ENCODE measurements around the gene TOGARAM2. TPM values are rescaled to one million over a fixed set of nuclear protein-coding genes. Genes with fewer than 3 reads are reported as not detected.
"Not testable (repeated sequence)": the region's sequence is repeated elsewhere in the genome, so short reads cannot be mapped to it uniquely, and the experiment has no call there.

TOGARAM2 gene
- total RNA-seq, 4 donors from 2014 or later, result 6.0 to 35.0 (median 19.5) TPM

DNA sequence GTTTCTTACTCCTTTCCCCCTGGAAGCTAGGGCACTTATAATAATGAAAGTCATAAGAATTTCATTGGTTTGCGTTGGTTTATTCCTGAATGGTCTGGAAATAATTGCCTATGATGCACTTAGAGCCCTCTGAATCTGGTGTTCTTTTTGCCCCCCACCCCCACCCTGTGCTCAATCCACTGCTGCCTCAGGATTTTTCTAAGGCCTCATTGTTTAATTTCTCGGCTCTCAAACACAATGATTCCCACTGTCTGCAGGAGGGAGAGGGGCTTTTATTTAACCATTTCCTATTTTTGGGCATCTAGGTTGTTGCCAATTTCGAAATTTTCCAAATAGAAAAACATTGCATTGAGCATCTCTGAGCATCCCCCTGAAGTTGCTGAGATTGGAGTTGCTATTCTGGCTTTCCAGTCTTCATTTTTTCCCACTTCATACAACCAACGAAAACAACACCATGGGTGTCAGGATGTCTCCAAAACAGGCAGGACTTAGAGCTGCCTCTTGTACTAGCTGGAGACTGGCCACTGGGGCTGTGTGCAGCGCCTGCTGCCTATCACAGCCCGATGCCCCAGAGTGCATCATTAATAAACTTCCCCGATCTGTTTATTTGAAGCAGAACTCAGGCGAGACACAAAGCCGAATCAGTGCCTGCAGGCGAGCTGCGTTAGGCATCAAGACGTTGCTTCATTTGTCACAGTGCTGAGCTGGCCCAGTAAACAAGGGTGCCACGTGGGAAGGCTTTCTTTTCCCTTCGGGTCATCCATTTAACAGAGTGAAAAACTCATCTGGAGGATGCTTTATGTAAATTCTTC lies 95.0 kb downstream of the TOGARAM2 start:
- DNase-seq (ENCODE audit: low spot score in 2 of 2), result no peak
- Histone ChIP-seq H3K4me1 (peaks cover 0 to 27% (median 6%) of the 10 kb centered on the region in 4 donors), H3K27ac (peak overlapping the region; percentile 62 to 89 (median 78)), H3K36me3 (peaks cover 0 to 16% (median 0%) of the 10 kb centered on the region in 3 donors), H3K9me3 (peaks cover 0 to 14% (median 0%) of the 10 kb centered on the region in 4 donors), H3K4me3 (peak overlapping the region in 1 of 4 donors; percentile 17), H3K27me3 (no peaks in the 10 kb centered on the region)
- peak in 1 of 2 donors; percentile 76 for TF ChIP-seq EP300 (IDR thresholded peaks at IDR 0.05)
- TF ChIP-seq POLR2A (IDR thresholded peaks at IDR 0.05), result no peak
- 36 to 40% methylated on average over 14 of the region's 14 CpGs for WGBS, 2 donors

DNA sequence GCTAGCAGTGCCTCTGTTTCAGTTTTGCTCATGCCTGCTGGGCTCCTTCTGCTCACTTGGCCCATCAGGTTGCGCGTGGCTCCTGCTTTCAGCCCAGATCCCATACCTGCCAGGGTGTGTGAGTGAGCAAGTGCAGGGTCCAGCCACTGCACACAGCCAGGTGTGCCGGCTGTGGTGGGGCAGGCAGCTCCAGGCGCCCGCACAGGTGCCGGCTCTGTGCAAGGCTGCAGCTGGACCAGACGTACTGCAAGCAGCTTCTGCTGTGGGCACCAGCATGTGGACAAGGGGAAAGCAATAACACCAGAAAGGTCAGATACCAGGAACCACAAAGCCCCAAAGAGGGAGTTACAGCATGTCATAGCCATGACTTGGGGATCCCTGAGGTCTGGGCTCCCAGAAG lies 98.8 kb downstream of the TOGARAM2 start:
- DNase-seq (ENCODE audit: low spot score in 2 of 2), result no peak
- TF ChIP-seq POLR2A (IDR thresholded peaks at IDR 0.05) (no peak), EP300 (IDR thresholded peaks at IDR 0.05) (no peak)
- TF ChIP-seq, protein P1, sequence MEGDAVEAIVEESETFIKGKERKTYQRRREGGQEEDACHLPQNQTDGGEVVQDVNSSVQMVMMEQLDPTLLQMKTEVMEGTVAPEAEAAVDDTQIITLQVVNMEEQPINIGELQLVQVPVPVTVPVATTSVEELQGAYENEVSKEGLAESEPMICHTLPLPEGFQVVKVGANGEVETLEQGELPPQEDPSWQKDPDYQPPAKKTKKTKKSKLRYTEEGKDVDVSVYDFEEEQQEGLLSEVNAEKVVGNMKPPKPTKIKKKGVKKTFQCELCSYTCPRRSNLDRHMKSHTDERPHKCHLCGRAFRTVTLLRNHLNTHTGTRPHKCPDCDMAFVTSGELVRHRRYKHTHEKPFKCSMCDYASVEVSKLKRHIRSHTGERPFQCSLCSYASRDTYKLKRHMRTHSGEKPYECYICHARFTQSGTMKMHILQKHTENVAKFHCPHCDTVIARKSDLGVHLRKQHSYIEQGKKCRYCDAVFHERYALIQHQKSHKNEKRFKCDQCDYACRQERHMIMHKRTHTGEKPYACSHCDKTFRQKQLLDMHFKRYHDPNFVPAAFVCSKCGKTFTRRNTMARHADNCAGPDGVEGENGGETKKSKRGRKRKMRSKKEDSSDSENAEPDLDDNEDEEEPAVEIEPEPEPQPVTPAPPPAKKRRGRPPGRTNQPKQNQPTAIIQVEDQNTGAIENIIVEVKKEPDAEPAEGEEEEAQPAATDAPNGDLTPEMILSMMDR (IDR thresholded peaks at IDR 0.05), result no peak
- Histone ChIP-seq H3K27ac (peak overlapping the region in 1 of 4 donors; percentile 19), H3K4me1 (peaks cover 0 to 19% (median 6%) of the 10 kb centered on the region in 4 donors), H3K4me3 (no peak overlapping the region), H3K9me3 (peaks cover 0 to 14% (median 0%) of the 10 kb centered on the region in 4 donors), H3K27me3 (no peaks in the 10 kb centered on the region), H3K36me3 (peaks cover 0 to 16% (median 0%) of the 10 kb centered on the region in 3 donors)
- WGBS, 2 donors, result 91 to 97% methylated on average over 7 of the region's 7 CpGs

DNA sequence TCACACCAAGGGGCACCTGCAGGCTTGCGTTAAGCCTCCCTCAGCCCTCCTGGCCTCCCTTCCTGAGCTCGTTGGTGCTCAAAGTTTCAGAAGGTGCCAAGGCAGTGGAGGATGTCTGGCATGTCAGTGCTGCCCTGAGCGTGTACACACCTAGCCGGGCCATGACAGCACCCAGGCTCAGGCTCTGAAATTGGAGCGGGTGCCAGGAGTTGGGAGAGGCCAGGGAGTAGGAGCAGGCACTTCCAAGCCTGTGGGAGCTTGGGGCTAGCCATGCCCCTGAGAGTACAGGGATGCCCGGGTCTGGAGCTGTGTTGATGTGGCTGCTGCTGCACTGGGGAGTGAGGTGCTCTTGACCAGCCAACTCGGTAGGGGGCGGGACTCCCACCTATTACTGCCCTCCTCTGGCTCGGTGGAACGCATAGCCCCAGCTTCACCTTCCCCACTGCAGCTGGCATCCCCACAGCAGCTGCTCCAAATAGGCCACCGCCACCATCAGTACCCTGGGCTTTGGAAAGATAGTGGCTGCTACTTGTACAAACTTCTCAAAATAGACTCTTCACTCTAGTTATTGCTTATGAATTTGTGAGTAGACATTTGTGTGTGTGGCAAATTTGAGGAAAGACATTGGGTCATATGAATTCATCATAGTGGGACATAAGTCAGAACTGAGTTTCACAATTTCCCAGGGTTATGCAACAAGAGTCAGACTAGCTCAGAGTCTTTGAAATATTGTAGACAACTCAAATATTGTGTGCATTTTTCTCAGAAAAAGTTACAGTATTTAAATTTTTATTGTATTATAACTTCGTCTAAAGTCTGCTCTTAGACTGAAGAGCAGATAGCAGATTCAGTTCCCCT lies 100.0 kb downstream of the TOGARAM2 start:
- 76 to 89% methylated on average over 10 to 11 of the region's 12 CpGs for WGBS, 2 donors
- Histone ChIP-seq H3K9me3 (peaks cover 0 to 14% (median 0%) of the 10 kb centered on the region in 4 donors), H3K27ac (peak overlapping the region in 3 of 4 donors; percentile 30 to 79 (median 65)), H3K4me1 (peaks cover 0 to 10% (median 2%) of the 10 kb centered on the region in 4 donors), H3K36me3 (peaks cover 0 to 16% (median 0%) of the 10 kb centered on the region in 3 donors), H3K4me3 (no peak overlapping the region), H3K27me3 (no peaks in the 10 kb centered on the region)
- no peak for DNase-seq (ENCODE audit: low spot score in 2 of 2)
- no peak for TF ChIP-seq POLR2A (IDR thresholded peaks at IDR 0.05)
- peak in 1 of 2 donors; percentile 58 for TF ChIP-seq EP300 (IDR thresholded peaks at IDR 0.05)

DNA sequence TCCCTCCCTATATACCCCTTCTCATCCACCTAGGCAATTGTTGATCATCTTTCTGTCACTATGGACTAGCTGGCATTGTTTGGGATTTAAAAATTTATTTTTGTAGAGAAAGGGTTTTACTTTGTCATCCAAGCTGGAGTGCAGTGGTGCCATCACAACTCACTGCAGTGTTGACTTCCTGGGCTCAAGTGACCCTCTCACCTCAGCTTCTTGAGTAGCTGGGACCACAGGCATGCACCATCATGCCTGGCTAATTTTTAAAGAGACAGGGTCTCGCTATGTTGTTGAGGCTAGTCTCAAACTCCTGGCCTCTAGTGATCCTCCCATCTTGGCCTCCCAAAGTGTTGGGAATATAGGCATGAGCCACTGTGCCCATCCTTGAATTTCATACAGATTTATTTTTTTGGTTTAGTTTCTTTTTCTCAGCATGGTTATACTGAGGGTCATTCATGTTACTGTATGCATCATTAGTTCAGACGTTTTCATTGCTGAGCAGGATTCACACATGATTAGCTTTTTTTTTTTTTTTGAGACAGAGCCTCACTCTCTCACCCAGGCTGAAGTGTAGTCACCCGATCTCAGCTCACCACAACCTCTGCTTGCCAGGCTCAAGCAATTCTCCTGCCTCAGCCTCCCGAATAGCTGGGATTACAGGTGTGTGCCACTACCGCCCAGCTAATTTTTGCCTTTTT lies 101.9 kb downstream of the TOGARAM2 start:
- Histone ChIP-seq H3K36me3 (peaks cover 0 to 16% (median 0%) of the 10 kb centered on the region in 3 donors), H3K27ac (no peak overlapping the region), H3K4me1 (peaks cover 0 to 4% (median 0%) of the 10 kb centered on the region in 4 donors), H3K9me3 (peaks cover 0 to 14% (median 0%) of the 10 kb centered on the region in 4 donors), H3K27me3 (no peaks in the 10 kb centered on the region), H3K4me3 (no peak overlapping the region)
- 84 to 88% methylated on average over 5 of the region's 5 CpGs for WGBS, 2 donors
- TF ChIP-seq POLR2A (IDR thresholded peaks at IDR 0.05) (no peak), EP300 (IDR thresholded peaks at IDR 0.05) (no peak)
- TF ChIP-seq, protein P1 (IDR thresholded peaks at IDR 0.05), result no peak
- DNase-seq (ENCODE audit: low spot score in 2 of 2), result no peak

DNA sequence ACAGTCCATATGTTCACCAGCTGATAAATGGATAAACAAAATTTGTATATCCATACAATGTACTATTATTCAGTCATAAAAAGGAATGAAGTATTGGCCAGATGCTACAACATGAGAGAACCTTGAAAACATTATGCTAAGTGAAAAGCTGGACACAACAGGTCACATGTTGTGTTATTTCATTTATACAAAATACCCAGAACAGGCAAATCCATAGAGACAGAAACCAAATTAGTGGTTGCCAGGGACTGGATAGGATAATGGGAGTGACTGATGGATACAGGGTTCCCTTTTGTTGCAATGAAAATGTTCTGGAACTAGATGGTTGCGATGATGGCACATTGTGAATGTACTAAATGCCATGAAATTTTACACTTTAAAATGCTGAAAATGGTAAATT lies 103.5 kb downstream of the TOGARAM2 start:
- H3K4me3 ChIP-seq, result no peak overlapping the region
- 66 to 95% methylated on average over 1 of the region's 1 CpG for WGBS, 2 donors
- peaks cover 0 to 13% (median 0%) of the 10 kb centered on the region in 3 donors for H3K36me3 ChIP-seq
- no peaks in the 10 kb centered on the region for H3K27me3 ChIP-seq
- H3K4me1 ChIP-seq, result peaks cover 0 to 4% (median 0%) of the 10 kb centered on the region in 4 donors
- TF ChIP-seq EP300 (IDR thresholded peaks at IDR 0.05) (no peak), POLR2A (IDR thresholded peaks at IDR 0.05) (no peak)
- TF ChIP-seq, protein P1 (IDR thresholded peaks at IDR 0.05), result no peak
- peak overlapping the region in 1 of 4 donors; percentile 52 for H3K27ac ChIP-seq
- peaks cover 0 to 8% (median 0%) of the 10 kb centered on the region in 4 donors for H3K9me3 ChIP-seq
- no peak for DNase-seq (ENCODE audit: low spot score in 2 of 2)

DNA sequence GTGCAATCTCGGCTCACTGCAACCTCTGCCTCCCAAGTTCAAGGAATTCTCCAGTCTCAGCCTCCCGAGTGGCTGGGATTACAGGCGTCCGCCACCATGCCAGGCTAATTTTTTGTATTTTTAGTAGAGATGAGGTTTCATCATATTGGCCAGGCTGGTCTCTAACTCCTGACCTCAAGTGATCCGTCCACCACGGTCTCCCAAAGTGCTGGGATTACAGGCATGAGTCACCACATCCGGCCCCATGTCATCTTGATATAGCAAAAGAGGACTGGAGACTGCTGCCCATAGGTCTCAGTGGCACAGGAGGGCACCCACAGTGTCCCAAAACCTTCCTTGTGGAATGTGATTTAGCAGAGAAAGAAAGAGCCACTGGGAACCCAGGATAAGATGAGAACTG lies 109.2 kb downstream of the TOGARAM2 start:
- DNase-seq (ENCODE audit: low spot score in 2 of 2); H3K4me1 ChIP-seq; H3K27me3 ChIP-seq; H3K27ac ChIP-seq; H3K36me3 ChIP-seq; H3K9me3 ChIP-seq; H3K4me3 ChIP-seq: not testable (repeated sequence)
- 87 to 91% methylated on average over 7 of the region's 7 CpGs for WGBS, 2 donors
